Lung (tissue), 12 donors: ENCODE data around the gene TLE1. TPM values are rescaled to one million over a fixed set of nuclear protein-coding genes. Genes with fewer than 3 reads are reported as not detected.
A peak's percentile ranks its signal among the peaks of the same experiment; 100 is the strongest.

Experiments used
- ATAC-seq: fragments of 200-7000 bp; cut with Tn5 transposase; one replicate; pipeline ENCODE4 v1.9.1; 2020; ENCODE audit warnings: moderate number of reproducible peaks; ENCODE audit not compliant: insufficient read depth, low FRiP score
- DNase-seq, 3 donors: peaks; one replicate each; pipeline ENCODE4 v3.0.0-alpha.2; 2013 to 2017
- H3K27ac ChIP-seq, 2 donors: one replicate each; pipeline ENCODE4 v1.5.1; 2013; ENCODE audit warnings: mild to moderate bottlenecking in 2 of 2, moderate library complexity in 2 of 2, control low read depth in 1 of 2, inconsistent platforms in 1 of 2, low read depth in 1 of 2, low read length in 1 of 2
- H3K27me3 ChIP-seq, 3 donors: one replicate each; pipeline ENCODE4 v1.5.1; 2013; ENCODE audit warnings: low read length in 2 of 3; ENCODE audit not compliant: control insufficient read depth in 3 of 3, insufficient read depth in 3 of 3
- H3K36me3 ChIP-seq, 4 donors: one replicate each; pipeline ENCODE4 v1.5.1; 2013; ENCODE audit warnings: low read length in 4 of 4, mild to moderate bottlenecking in 1 of 4, moderate library complexity in 1 of 4; ENCODE audit not compliant: control insufficient read depth in 4 of 4, insufficient read depth in 4 of 4
- H3K4me1 ChIP-seq, 5 donors: one replicate each; pipeline ENCODE4 v1.5.1; 2013; ENCODE audit warnings: low read length in 5 of 5, mild to moderate bottlenecking in 2 of 5, moderate library complexity in 1 of 5; ENCODE audit not compliant: control insufficient read depth in 5 of 5, insufficient read depth in 5 of 5
- H3K4me3 ChIP-seq: one replicate; pipeline ENCODE4 v1.5.1; 2013; ENCODE audit warnings: mild to moderate bottlenecking, control low read depth, moderate library complexity
- H3K9ac ChIP-seq, 2 donors: one replicate each; pipeline ENCODE4 v1.5.1; 2013; ENCODE audit warnings: low read length in 2 of 2, control low read depth in 1 of 2; ENCODE audit not compliant: insufficient read depth in 1 of 2
- H3K9me3 ChIP-seq, 4 donors: one replicate each; pipeline ENCODE4 v1.5.1; 2013; ENCODE audit warnings: low read length in 3 of 4, mild to moderate bottlenecking in 1 of 4, moderate library complexity in 1 of 4; ENCODE audit not compliant: control insufficient read depth in 4 of 4, insufficient read depth in 3 of 4
- CTCF ChIP-seq: IDR thresholded peaks from 2 replicates; pipeline ENCODE4 v1.5.1; 2012; ENCODE audit warnings: mild to moderate bottlenecking; ENCODE audit errors: control extremely low read depth, extremely low read depth
- WGBS, 2 donors: extraction: QIAGEN DNeasy Blood & Tissue Kit; methylation state at CpG; one replicate each; pipeline ENCODE4 v1.1.7; 2013; 5-methylcytosine and 5-hydroxymethylcytosine counted together
- polyA plus RNA-seq, 2 donors: library from polyadenylated mRNA; stranded (reverse); fragments of 200-250 nt; gene quantifications; one replicate each; pipeline ENCODE4 v1.2.1, GENCODE V29; 2013
- total RNA-seq, 2 donors: library from RNA; depleted of rRNA in 1 of 2; stranded (reverse); fragments of >200 nt in 1 of 2; gene quantifications; one replicate each; pipeline ENCODE4 v1.2.1, GENCODE V29; 2014 to 2021
- donor health status: control.
- donor health status: control.
- donor health status: Bipolar disorder and iron deficiency.
- donor health status: healthy.
- donor health status: DM: yes; HTN: yes; CAD: no.

Gene TLE1
- total and polyA plus RNA-seq, 4 donors, result 16.8 to 35.2 (median 19.4) TPM

GRCh38 chr9:81616141-81616540 is 73.2 kb downstream of the TLE1 start:
- Histone ChIP-seq H3K27me3 (no peaks in the 10 kb centered on the region), H3K4me3 (no peak overlapping the region), H3K36me3 (peaks cover 3 to 36% (median 21%) of the 10 kb centered on the region in 4 donors), H3K27ac (no peak overlapping the region), H3K4me1 (peaks cover 0 to 20% (median 6%) of the 10 kb centered on the region in 5 donors), H3K9ac (no peak overlapping the region), H3K9me3 (peaks cover 0 to 6% (median 0%) of the 10 kb centered on the region in 4 donors)
- WGBS, 2 donors, result 74 to 94% methylated on average over 4 of the region's 4 CpGs
- ATAC-seq (no peak), DNase-seq (no peak)
- TF ChIP-seq CTCF, result no peak

- H3K27me3 ChIP-seq, result no peaks in the 10 kb centered on the region
- DNase-seq, result no peak
- H3K9ac ChIP-seq, result no peak overlapping the region
- H3K36me3 ChIP-seq, result peaks cover 3 to 39% (median 26%) of the 10 kb centered on the region in 4 donors
- no peak overlapping the region for H3K27ac ChIP-seq
- peaks cover 0 to 6% (median 0%) of the 10 kb centered on the region in 4 donors for H3K9me3 ChIP-seq
- ATAC-seq, result no peak
- no peak for TF ChIP-seq CTCF
- WGBS, 2 donors, result 96 to 98% methylated on average over 6 of the region's 6 CpGs
- no peak overlapping the region for H3K4me3 ChIP-seq
- H3K4me1 ChIP-seq, result peaks cover 2 to 14% (median 4%) of the 10 kb centered on the region in 5 donors
Measured at GRCh38 chr9:81614335-81614734, 75.0 kb downstream of the TLE1 start.

GRCh38 chr9:81613002-81613812 is 76.1 kb downstream of the TLE1 start:
- DNase-seq, result peak; percentile 93 to 99 (median 99)
- peak overlapping the region in 1 of 2 donors; percentile 37 for H3K27ac ChIP-seq

More at GRCh38 chr9:81613002-81613812, 76.1 kb downstream of the TLE1 start:
- Histone ChIP-seq H3K9me3 (peaks cover 0 to 6% (median 0%) of the 10 kb centered on the region in 4 donors), H3K4me3 (no peak overlapping the region), H3K36me3 (peaks cover 3 to 37% (median 25%) of the 10 kb centered on the region in 4 donors), H3K27me3 (no peaks in the 10 kb centered on the region), H3K9ac (no peak overlapping the region), H3K4me1 (peaks cover 2 to 14% (median 4%) of the 10 kb centered on the region in 5 donors)
- ATAC-seq, result peak; percentile 59
- WGBS, 2 donors, result 72 to 75% methylated on average over 23 of the region's 23 CpGs
- TF ChIP-seq CTCF, result no peak
